Activated B cell treated with CpG ODN at 0.5 μM for 24 hours (primary cell): ENCODE results near the gene GRIP2. TPM values are rescaled to one million over a fixed set of nuclear protein-coding genes. Genes with fewer than 3 reads are reported as not detected.

Experiments used
- ATAC-seq: fragments of 200-7000 bp; cut with Tn5 transposase; one replicate; pipeline ENCODE4 v1.10.0; 2021; ENCODE audit warnings: low read depth, mild to moderate bottlenecking, moderate library complexity
- CTCF ChIA-PET: fragments of 350-600 bp; sonication (Branson Sonifier 250); formaldehyde crosslinking; loops from one replicate; lab custom pipeline; 2021; ENCODE audit warnings: antibody characterized with exemption; lab: Charles Lee
- POLR2A ChIA-PET: fragments of 350-600 bp; sonication (Branson Sonifier 250); formaldehyde crosslinking; loops from one replicate; lab custom pipeline; 2021; ENCODE audit warnings: antibody characterized with exemption; lab: Charles Lee
- DNase-seq: peaks from one replicate; pipeline ENCODE4 v3.0.0; 2022
- H3K27ac Mint-ChIP-seq: one replicate; pipeline ENCODE4 v1.8.0; 2020; ENCODE audit warnings: mixed read lengths
- H3K27me3 Mint-ChIP-seq: one replicate; pipeline ENCODE4 v1.8.0; 2021; ENCODE audit warnings: mixed read lengths
- H3K36me3 Mint-ChIP-seq: one replicate; pipeline ENCODE4 v1.8.0; 2021; ENCODE audit warnings: low read depth, mixed read lengths
- H3K4me1 Mint-ChIP-seq: one replicate; pipeline ENCODE4 v1.8.0; 2021; ENCODE audit warnings: mixed read lengths
- H3K4me3 Mint-ChIP-seq: one replicate; pipeline ENCODE4 v1.8.0; 2020; ENCODE audit warnings: mild to moderate bottlenecking, mixed read lengths
- H3K9me3 Mint-ChIP-seq: one replicate; pipeline ENCODE4 v1.8.0; 2020; ENCODE audit warnings: mixed read lengths
- intact Hi-C: fragments of 100-400 bp; cut with micrococcal nuclease; formaldehyde crosslinking; loops from one replicate; pipeline ENCODE4 v1.15.1; 2024
- total RNA-seq: library from RNA; stranded (reverse); gene quantifications from 2 replicates; pipeline ENCODE4 v1.2.3, GENCODE V29; 2022
- TF ChIP-seq, protein P1 (sequence below): fragments of 200-600 bp; IDR thresholded peaks from one replicate; pipeline ENCODE4 v1.8.0; 2022; ENCODE audit warnings: antibody characterized with exemption, mild to moderate bottlenecking

Gene GRIP2
- total RNA-seq, 1 donor from 2014 or later: not detected

GRCh38 chr3:14481018-14481645 lies 59.0 kb downstream of the GRIP2 start:
- ATAC-seq (no peak), DNase-seq (no peak)
- ChIA-PET CTCF (no interaction called here), POLR2A (no interaction called here)
- Mint-ChIP-seq H3K27ac (no peak overlapping the region), H3K4me3 (no peak overlapping the region), H3K9me3 (no peaks in the 10 kb centered on the region), H3K36me3 (peaks cover 98% of the 10 kb centered on the region), H3K27me3 (no peaks in the 10 kb centered on the region), H3K4me1 (no peaks in the 10 kb centered on the region)
- TF ChIP-seq, protein P1, sequence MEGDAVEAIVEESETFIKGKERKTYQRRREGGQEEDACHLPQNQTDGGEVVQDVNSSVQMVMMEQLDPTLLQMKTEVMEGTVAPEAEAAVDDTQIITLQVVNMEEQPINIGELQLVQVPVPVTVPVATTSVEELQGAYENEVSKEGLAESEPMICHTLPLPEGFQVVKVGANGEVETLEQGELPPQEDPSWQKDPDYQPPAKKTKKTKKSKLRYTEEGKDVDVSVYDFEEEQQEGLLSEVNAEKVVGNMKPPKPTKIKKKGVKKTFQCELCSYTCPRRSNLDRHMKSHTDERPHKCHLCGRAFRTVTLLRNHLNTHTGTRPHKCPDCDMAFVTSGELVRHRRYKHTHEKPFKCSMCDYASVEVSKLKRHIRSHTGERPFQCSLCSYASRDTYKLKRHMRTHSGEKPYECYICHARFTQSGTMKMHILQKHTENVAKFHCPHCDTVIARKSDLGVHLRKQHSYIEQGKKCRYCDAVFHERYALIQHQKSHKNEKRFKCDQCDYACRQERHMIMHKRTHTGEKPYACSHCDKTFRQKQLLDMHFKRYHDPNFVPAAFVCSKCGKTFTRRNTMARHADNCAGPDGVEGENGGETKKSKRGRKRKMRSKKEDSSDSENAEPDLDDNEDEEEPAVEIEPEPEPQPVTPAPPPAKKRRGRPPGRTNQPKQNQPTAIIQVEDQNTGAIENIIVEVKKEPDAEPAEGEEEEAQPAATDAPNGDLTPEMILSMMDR: no peak
- intact Hi-C loops: no loop called here

DNA sequence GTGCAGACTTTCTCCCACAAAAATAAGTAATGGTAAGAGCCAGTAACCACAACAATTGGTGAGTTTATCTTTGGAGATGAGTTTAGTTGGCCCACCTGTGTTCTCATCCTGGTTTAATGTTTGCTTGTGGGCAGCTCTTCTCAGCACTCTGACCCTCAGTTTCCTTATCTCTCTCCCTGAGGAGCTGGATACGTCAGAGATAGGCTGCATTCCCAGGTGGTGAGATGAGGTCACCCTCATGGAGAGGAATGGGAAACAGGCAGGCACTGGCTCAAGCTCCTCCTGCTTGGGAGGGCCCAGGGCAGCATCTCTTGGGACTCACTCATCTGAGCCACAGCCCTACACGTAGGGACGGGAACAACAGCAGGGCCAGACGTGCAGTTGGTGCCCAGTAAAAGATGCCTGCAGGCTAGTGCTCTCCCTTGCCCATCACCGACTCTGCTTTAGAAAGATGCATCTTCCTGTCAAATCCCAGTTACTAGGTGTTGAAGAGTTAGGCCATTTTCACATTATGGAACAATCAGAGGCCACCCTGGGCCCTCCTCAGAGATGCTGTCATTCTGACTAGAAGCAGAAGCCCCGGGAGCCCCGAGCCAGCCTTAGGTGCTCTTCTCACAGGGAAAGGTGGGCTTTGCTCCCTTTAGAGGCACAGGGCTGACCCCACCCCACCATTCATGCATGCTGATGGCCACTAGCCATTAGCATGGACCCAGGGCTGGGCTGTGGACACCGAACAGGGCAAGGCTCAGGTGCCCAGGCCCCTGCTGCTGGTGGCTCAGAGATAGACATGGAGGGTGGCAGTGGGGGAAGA lies 59.7 kb downstream of the GRIP2 start:
- H3K27me3 Mint-ChIP-seq: no peaks in the 10 kb centered on the region
- H3K4me1 Mint-ChIP-seq: no peaks in the 10 kb centered on the region
- ATAC-seq (no peak), DNase-seq (no peak)
- intact Hi-C loops: no loop called here
- no peak overlapping the region for H3K4me3 Mint-ChIP-seq
- peaks cover 98% of the 10 kb centered on the region for H3K36me3 Mint-ChIP-seq
- ChIA-PET CTCF (no interaction called here), POLR2A (no interaction called here)
- H3K27ac Mint-ChIP-seq: no peak overlapping the region
- TF ChIP-seq, protein P1: no peak
- no peaks in the 10 kb centered on the region for H3K9me3 Mint-ChIP-seq

GRCh38 chr3:14479591-14479990 lies 60.6 kb downstream of the GRIP2 start:
- H3K36me3 Mint-ChIP-seq: peaks cover 92% of the 10 kb centered on the region
- CTCF ChIA-PET: no interaction called here
- ATAC-seq (no peak), DNase-seq (no peak)
- TF ChIP-seq, protein P1: no peak
- H3K27ac Mint-ChIP-seq: no peak overlapping the region
- H3K9me3 Mint-ChIP-seq: no peaks in the 10 kb centered on the region
- no peaks in the 10 kb centered on the region for H3K27me3 Mint-ChIP-seq
- intact Hi-C loops: no loop called here
- H3K4me3 Mint-ChIP-seq: no peak overlapping the region
- no peaks in the 10 kb centered on the region for H3K4me1 Mint-ChIP-seq
- POLR2A ChIA-PET: no interaction called here

DNA sequence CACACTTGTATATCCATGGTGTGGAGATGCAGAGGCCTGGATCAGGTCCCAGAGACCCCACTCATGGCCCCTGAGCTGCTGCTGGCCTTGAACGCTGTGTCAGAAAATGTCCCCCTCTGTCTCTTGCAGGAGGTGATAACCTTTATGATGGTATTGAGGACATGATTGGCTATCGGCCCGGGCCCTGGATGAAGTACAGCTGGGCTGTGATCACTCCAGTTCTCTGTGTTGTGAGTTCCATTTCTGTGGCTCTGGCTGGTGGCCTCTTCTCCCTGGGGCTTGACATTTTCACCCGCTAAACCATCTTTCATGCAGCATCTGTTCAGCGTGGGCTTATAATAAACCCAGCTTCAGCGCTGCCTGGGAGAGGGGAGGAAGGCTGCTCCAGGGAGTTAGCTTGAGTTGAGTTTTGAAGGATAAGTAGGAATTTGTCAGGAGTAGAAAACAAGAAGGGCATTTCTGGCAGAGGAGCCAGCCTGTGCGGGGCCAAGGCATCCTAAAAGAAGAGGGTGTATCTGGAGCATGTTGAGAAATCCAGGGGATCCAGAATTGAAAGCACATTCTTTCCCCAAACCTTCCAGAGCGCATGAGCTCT lies 61.1 kb downstream of the GRIP2 start:
- ATAC-seq (no peak), DNase-seq (no peak)
- peaks cover 92% of the 10 kb centered on the region for H3K36me3 Mint-ChIP-seq
- no peak overlapping the region for H3K27ac Mint-ChIP-seq
- TF ChIP-seq, protein P1: no peak
- ChIA-PET CTCF (no interaction called here), POLR2A (no interaction called here)
- H3K4me3 Mint-ChIP-seq: no peak overlapping the region
- intact Hi-C loops: no loop called here
- H3K4me1 Mint-ChIP-seq: no peaks in the 10 kb centered on the region
- no peaks in the 10 kb centered on the region for H3K9me3 Mint-ChIP-seq
- no peaks in the 10 kb centered on the region for H3K27me3 Mint-ChIP-seq
